Measurements from ENCODE around the gene SFRP5. TPM values are rescaled to one million over a fixed set of nuclear protein-coding genes. Genes with fewer than 3 reads are reported as not detected.

Gene SFRP5
- total and polyA plus RNA-seq, 2 donors (not counting 3 experiments of a cell fraction or from before 2014, with no cell fraction given): not detected

DNA sequence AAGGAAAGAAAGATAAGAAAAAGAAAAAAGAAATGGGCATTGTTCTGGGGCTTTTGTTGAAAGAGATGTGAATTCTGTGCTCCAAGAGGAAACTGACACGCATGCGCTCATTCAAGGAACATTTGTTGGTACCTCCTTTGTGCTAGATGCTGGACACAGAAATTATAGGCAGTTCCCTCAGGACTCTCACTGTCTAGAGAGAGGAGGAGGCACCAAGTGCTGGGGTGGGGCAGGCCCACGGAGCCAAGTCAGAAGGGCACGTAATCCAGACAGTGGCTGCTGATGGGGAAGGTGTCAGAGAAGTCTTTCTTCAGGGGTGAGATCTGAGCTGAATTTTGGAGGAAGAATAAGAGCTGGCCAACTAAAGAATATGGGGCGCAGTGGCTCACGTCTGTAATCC, 37.8 kb downstream of the SFRP5 start:
- FAIRE-seq (no peak), DNase-seq (ENCODE audit: low read depth, low spot score) (no peak)
- dilution Hi-C loops (cut with MboI; ENCODE audit: extremely low pct_ligation_motif_present, low sequenced_read_pairs): no loop called here
- Histone ChIP-seq H3K9me3 (replicated peaks; ENCODE audit: control insufficient read depth, insufficient read depth, low read length) (no peaks in the 10 kb centered on the region), H2AFZ (ENCODE audit: low read depth, low read length) (no peak overlapping the region), H3K9ac (replicated peaks; ENCODE audit: extremely low read depth, insufficient read depth, low read length) (no peak overlapping the region), H3K9me1 (replicated peaks; ENCODE audit: control insufficient read depth, extremely low read depth, insufficient read depth, low read length) (no peaks in the 10 kb centered on the region), H3K27ac (ENCODE audit: insufficient read depth, low read depth, low read length) (no peak overlapping the region), H3K4me3 (replicated peaks in 1 of 3; ENCODE audit: insufficient read depth in 1 of 3, low read depth in 1 of 3, low read length in 3 of 3) (no peak overlapping the region), H4K20me1 (replicated peaks; ENCODE audit: control insufficient read depth, extremely low read depth, insufficient read depth, low read length) (no peaks in the 10 kb centered on the region), H3K4me1 (ENCODE audit: control insufficient read depth, extremely low read depth, insufficient read depth, low read length) (peaks cover 8% of the 10 kb centered on the region), H3K79me2 (ENCODE audit: control insufficient read depth, insufficient read depth, low read length) (peaks cover 15% of the 10 kb centered on the region), H3K27me3 (ENCODE audit: control insufficient read depth in 2 of 2, insufficient read depth in 2 of 2, low read length in 2 of 2) (no peaks in the 10 kb centered on the region), H3K36me3 (ENCODE audit: control insufficient read depth in 2 of 2, extremely low read depth in 1 of 2, insufficient read depth in 2 of 2, low read length in 2 of 2) (no peaks in the 10 kb centered on the region), H3K4me2 (ENCODE audit: insufficient read depth, low read length) (no peak overlapping the region)
- intact Hi-C loops (cut with micrococcal nuclease): loop anchor here (10.0 kb wide), 1 partner anchor 239 kb away; the partner anchor contains the start of genes MMS19 and UBTD1
- TF ChIP-seq POLR2AphosphoS5 (IDR thresholded peaks at IDR 0.05; ENCODE audit: insufficient read depth, low read depth, low read length): no peak
- TF ChIP-seq JUN (IDR thresholded peaks at IDR 0.05; ENCODE audit: borderline replicate concordance, insufficient read depth, insufficient read length, low read depth): no peak
- TF ChIP-seq POLR2A (IDR thresholded peaks at IDR 0.05; ENCODE audit: low read depth, low read length): no peak
- no peak for TF ChIP-seq GATA2 (IDR thresholded peaks at IDR 0.05; ENCODE audit: insufficient read depth, insufficient read length, low read depth, low read length)
- TF ChIP-seq, protein P1, sequence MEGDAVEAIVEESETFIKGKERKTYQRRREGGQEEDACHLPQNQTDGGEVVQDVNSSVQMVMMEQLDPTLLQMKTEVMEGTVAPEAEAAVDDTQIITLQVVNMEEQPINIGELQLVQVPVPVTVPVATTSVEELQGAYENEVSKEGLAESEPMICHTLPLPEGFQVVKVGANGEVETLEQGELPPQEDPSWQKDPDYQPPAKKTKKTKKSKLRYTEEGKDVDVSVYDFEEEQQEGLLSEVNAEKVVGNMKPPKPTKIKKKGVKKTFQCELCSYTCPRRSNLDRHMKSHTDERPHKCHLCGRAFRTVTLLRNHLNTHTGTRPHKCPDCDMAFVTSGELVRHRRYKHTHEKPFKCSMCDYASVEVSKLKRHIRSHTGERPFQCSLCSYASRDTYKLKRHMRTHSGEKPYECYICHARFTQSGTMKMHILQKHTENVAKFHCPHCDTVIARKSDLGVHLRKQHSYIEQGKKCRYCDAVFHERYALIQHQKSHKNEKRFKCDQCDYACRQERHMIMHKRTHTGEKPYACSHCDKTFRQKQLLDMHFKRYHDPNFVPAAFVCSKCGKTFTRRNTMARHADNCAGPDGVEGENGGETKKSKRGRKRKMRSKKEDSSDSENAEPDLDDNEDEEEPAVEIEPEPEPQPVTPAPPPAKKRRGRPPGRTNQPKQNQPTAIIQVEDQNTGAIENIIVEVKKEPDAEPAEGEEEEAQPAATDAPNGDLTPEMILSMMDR (IDR thresholded peaks at IDR 0.05; ENCODE audit: extremely low read depth in 1 of 2, insufficient read depth in 1 of 2, low read depth in 1 of 2, low read length in 2 of 2): no peak
- TF ChIP-seq, protein P2, sequence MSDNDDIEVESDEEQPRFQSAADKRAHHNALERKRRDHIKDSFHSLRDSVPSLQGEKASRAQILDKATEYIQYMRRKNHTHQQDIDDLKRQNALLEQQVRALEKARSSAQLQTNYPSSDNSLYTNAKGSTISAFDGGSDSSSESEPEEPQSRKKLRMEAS (IDR thresholded peaks at IDR 0.05; ENCODE audit: insufficient read depth, insufficient read length): no peak
- no peak for TF ChIP-seq EZH2 (IDR thresholded peaks at IDR 0.05; ENCODE audit: borderline replicate concordance, low read depth, low read length, severe bottlenecking)
- TF ChIP-seq FOS (IDR thresholded peaks at IDR 0.05; ENCODE audit: borderline replicate concordance, insufficient read depth, low read length): no peak
- no peak for TF ChIP-seq MYC (IDR thresholded peaks at IDR 0.05; ENCODE audit: low read depth, low read length)
- POLR2A ChIA-PET: no interaction called here
- no TSS peak for BruUV-seq (replicated peaks)
- CTCF ChIA-PET: interaction anchor here (1.0 to 21.8 kb wide), 5 partner anchors 10 to 78 kb away, joined by 3 to 863 read pairs (median 8); partner anchors contain the start of gene MARVELD1

All from endothelial cell of umbilical vein (primary cell).